Fibroblast of skin of left biceps (primary cell): ENCODE data around the gene PCNX4.

Experiments used
- DNase-seq, 2 experiments: peaks; one replicate each; pipeline ENCODE4 v3.0.0-alpha.2; 2013; ENCODE audit warnings: low read depth in 2 of 2

The PCNX4 gene

DNA sequence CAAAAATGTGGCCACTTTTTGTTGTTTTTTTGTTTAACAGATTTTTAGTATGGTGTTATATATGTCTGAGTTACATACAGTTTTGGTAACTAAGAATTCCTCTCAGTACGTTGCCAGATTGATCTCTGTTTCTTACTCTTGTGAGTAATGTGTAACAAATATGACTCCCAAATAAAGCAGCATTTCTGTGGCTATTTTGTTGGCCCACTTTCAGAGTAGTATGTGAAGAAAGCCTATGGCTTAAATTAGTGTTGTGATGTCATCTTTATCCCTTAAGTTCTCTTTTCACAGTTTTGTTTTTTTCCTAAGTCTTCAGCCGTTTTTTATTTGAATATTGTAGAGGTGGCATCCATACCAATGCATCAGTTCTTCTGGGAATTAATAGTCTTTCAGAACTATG, 10.7 kb downstream of the PCNX4 start:
- peak; percentile 90 to 91 for DNase-seq

DNA sequence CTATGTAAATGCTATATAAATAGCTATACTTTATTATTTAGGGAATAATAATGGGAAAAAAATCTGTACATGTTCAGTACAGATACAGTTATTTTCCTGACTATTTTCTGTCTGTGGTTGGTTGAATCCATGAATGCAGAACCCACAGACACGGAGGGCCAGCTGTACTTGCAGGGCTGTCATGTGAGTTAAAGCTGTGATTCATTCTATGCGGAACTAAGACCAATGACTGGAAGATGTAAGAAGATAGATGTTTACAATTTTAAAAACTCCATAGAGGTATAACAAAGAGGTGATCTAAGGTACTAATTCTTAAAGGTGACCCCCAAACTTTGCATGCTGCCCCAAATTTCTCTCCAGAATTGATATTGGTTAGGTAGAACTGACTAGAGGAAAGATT, 14.6 kb downstream of the PCNX4 start:
- DNase-seq: no peak

GRCh38 chr14:60107477-60107876, 15.8 kb downstream of the PCNX4 start:
- DNase-seq: no peak

GRCh38 chr14:60111732-60112131, 20.0 kb downstream of the PCNX4 start:
- DNase-seq: no peak

DNA sequence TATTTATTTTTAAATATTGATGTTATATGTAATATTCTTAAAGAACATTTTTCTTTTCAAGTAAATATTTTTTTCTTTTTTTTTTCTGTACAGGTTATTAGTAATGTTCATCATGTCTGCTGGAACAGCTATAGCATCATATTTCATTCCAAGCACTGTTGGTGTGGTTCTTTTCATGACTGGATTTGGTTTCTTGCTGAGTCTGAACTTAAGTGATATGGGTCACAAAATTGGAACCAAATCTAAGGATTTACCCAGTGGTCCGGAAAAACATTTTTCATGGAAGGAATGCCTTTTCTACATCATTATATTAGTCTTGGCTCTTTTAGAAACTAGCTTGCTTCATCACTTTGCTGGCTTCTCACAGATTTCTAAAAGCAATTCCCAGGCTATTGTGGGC, 23.2 kb downstream of the PCNX4 start:
- no peak for DNase-seq

- no peak for DNase-seq
Observed at GRCh38 chr14:60116181-60116580, 24.5 kb downstream of the PCNX4 start.

- no peak for DNase-seq
Observed at GRCh38 chr14:60125918-60126317, 34.2 kb downstream of the PCNX4 start.

GRCh38 chr14:60133487-60133886, 41.8 kb downstream of the PCNX4 start:
- DNase-seq: no peak

- no peak for DNase-seq
Observed at GRCh38 chr14:60134702-60135101, 43.0 kb downstream of the PCNX4 start.

DNA sequence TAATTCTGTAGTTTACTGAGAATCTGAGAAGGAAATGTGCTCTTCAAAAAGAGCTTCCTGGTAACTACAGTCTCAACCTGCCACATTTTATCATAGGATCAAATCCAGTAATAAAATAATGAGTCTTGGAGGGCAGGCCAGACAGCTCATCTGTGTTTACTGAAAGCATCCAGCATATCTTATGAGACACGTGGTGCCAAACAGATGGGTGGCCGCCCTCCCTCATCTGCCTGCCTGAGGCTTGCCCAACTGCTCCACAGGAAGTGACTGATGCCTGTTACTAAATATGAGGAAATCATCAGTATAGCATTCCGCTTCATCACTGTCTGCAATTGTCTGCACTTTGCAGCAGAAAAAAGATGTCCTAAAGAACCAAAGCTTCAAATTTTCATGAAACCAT, 60.0 kb downstream of the PCNX4 start:
- peak; percentile 50 to 54 for DNase-seq

- no peak for DNase-seq
Observed at GRCh38 chr14:60153991-60154390, 62.3 kb downstream of the PCNX4 start.

DNA sequence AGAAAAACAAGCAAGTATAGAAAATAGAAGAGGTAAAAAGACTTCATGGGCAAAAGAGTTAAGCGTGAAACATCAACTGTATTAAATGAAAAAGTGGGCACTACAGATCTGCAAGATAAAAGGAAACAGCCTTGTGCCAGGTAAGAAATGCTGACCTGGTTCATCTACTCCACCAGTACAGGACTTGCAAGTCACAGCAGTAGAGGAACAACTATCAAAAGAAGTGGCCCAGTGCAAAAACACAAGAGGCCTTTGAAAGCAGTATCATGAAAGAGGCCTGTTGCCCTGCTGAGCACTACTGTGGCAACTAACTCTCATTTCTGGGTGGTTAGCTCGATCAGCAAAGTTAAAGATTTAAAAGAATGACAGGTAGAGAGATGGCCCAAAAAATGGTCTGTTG, 62.9 kb downstream of the PCNX4 start:
- DNase-seq: no peak

- DNase-seq: no peak
Observed at GRCh38 chr14:60160422-60160821, 68.7 kb downstream of the PCNX4 start.

GRCh38 chr14:60161196-60162107, 69.7 kb downstream of the PCNX4 start:
- DNase-seq: no peak

- DNase-seq: no peak
Observed at GRCh38 chr14:60163693-60164092, 72.0 kb downstream of the PCNX4 start.

DNA sequence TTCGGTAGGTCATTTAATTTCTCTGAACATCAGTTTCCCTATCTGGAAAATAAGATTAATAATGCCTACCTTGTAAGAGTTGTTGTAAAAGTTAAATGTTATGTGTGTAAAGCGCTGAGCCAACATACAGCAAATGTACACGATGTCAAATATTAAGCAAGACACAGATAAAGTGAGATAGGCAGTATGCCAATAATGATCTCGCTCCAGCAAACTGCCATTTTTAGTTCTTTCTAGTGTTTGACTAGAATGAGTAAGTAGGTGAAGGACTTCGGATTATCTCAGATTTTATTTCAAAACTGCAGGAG, 72.6 kb downstream of the PCNX4 start:
- no peak for DNase-seq

DNA sequence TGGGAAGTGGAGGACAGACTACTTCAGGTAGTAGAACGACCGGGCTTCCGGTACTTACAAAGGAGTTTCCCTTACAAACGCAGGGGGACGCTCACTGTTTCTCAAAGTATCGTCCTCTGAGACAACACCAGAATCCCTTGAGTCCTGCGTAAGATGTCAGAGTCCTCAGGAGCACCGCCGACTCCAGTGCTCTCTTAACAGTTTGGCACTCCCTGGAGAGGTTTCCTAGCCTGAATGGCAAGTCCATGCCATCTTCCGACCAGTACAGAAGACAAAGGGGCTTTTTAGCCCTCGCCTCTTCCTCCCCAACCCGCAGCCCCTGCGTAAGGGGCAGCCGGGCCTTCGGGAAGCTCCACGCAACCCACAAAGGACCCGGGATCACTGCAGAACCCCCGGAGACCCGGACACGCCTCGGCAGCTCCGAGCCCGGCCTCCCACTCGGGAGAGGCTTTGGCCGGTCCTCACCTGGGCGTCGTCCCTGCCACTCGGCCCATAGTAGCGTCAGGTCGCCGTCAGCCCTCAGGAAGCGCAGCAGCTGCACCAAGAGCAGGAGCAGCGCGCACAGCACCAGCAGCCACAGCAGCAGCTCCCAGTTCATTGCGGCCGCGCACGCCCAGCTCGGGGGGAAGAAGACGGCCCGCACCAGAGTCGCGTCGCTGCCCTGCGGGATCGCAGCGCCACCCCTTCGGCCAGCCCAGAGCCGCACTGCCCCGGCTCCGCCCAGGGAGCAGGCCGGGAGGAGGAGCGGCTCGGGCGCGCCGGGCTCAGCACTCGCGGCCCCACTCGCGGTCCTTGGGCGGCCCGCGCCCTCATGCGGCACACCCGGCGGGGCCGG, 73.2 kb downstream of the PCNX4 start, which contains the start of gene DHRS7:
Gene DHRS7 (minus strand): TSS at position 687 of the 835 bp plus-strand sequence. CDS start 89 bp downstream, at position 598.
- peak in 1 of 2 experiments; percentile 28 for DNase-seq

DNA sequence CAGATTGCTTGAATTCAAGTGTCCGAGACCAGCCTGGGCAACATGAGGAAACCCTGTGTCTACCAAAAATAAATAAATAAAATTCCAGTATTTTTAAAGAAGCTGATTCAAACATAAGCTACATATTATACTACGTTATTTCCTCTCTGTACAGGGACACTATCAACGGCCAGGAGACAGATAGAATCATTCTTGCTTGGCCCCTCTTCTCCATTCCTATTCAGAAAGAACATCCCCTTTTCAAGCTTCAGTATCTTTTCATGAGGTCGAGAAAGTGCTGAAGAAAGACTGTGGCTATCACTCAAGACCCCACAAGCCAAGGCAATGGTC, 73.8 kb downstream of the PCNX4 start:
- no peak for DNase-seq

DNA sequence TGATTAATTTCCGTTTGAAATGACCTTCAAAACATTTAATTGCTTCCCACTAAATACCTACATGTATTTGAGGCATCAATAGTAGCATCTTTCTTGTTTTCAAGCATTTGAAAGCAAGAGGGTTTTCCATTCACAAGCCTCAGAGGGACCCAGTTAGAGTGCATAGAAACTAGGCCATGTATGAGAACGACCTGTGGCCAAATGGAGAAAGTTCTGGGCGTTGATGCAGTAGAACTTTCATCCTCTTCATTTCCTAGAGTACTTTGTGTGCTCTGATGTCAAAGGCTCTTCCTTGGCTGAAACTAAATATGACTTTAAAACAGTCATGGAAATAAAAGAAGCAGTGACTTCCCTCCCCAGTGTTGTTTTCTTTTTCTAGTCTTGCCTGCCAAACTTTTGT, 74.4 kb downstream of the PCNX4 start:
- no peak for DNase-seq

- no peak for DNase-seq
Observed at GRCh38 chr14:60169722-60170121, 78.0 kb downstream of the PCNX4 start.

DNA sequence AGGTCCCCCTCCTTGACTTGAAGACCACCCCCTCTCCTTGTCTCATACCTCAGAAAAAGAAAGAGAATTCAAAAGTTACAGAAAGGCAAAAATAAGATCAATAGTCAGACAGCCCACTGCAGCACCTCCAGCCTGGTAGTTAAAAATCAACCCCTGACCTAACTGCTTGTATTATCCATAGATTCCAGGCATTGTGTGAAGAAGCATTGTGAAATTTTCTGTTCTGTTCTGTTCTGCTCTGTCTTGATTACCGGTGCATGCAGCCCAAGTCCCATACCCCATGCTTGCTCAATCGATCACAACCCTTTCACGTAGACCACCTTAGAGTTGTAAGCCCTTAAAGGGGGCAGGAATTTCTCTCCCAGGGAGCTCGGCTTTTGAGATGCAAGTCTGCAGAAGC, 79.2 kb downstream of the PCNX4 start:
- no peak for DNase-seq

- DNase-seq: no peak
Observed at GRCh38 chr14:60171690-60172089, 80.0 kb downstream of the PCNX4 start.
